ENCODE data around the gene TMEM250. TPM values are rescaled to one million over a fixed set of nuclear protein-coding genes. Genes with fewer than 3 reads are reported as not detected.

TMEM250 gene
- total RNA-seq, 1 experiment from 2014 or later: 34.0 TPM

DNA sequence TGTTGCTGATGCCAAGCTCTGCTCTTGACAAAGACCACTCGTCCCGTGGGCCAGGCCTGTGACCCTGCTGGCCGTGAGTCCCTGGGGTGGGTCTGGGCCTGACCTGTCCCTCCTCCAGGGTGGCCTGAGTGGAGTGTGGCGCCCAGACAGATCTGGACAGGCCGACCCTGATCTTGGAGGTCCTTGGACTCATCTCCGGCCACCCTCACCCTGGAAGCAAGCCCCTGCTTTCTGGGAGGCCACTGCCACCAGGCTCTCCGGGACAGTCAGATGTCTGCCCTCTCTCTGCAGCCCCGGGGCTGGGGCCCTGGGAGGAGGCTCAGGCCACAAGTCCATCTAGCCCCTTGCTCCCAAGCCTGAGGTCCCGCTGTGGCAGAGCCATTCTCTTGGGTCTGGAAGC is 31.2 kb upstream of the TMEM250 start:
- Histone ChIP-seq H3K4me1 (ENCODE audit: control insufficient read depth, insufficient read depth, low read length) (no peaks in the 10 kb centered on the region), H3K27me3 (ENCODE audit: control insufficient read depth, insufficient read depth, low read length) (no peaks in the 10 kb centered on the region), H3K9me3 (ENCODE audit: control insufficient read depth, insufficient read depth, low read depth, low read length) (no peaks in the 10 kb centered on the region), H3K4me3 (ENCODE audit: low read depth in 2 of 2, low read length in 2 of 2) (no peak overlapping the region), H3K27ac (ENCODE audit: low read length) (no peak overlapping the region), H3K36me3 (ENCODE audit: control insufficient read depth, insufficient read depth, low read length) (no peaks in the 10 kb centered on the region)
- CTCF ChIA-PET: no interaction called here
- POLR2A ChIA-PET: no interaction called here
- intact Hi-C loops (cut with micrococcal nuclease; ENCODE audit: unreplicated experiment) (no loop called here), in situ Hi-C loops (cut with HindIII; ENCODE audit: low pct_unique_long_range_greater_than_20kb, low sequenced_read_pairs) (no loop called here)
- no peak for DNase-seq (ENCODE audit: low read depth, low spot score)
- BruUV-seq (replicated peaks): no TSS peak
- TF ChIP-seq SIN3A (IDR thresholded peaks at IDR 0.05; ENCODE audit: borderline replicate concordance, insufficient read depth, low read depth, low read length): no peak
- TF ChIP-seq REST (IDR thresholded peaks at IDR 0.05; ENCODE audit: insufficient read depth in 1 of 2, low read depth in 2 of 2, low read length in 1 of 2): no peak
- TF ChIP-seq, protein P1, sequence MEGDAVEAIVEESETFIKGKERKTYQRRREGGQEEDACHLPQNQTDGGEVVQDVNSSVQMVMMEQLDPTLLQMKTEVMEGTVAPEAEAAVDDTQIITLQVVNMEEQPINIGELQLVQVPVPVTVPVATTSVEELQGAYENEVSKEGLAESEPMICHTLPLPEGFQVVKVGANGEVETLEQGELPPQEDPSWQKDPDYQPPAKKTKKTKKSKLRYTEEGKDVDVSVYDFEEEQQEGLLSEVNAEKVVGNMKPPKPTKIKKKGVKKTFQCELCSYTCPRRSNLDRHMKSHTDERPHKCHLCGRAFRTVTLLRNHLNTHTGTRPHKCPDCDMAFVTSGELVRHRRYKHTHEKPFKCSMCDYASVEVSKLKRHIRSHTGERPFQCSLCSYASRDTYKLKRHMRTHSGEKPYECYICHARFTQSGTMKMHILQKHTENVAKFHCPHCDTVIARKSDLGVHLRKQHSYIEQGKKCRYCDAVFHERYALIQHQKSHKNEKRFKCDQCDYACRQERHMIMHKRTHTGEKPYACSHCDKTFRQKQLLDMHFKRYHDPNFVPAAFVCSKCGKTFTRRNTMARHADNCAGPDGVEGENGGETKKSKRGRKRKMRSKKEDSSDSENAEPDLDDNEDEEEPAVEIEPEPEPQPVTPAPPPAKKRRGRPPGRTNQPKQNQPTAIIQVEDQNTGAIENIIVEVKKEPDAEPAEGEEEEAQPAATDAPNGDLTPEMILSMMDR (IDR thresholded peaks at IDR 0.05): no peak
- TF ChIP-seq TCF7L2 (IDR thresholded peaks at IDR 0.05; ENCODE audit: low read depth, low read length): no peak
- TF ChIP-seq POLR2AphosphoS5 (IDR thresholded peaks at IDR 0.05; ENCODE audit: low read depth, low read length): no peak
- no peak for ATAC-seq

- H3K4me3 ChIP-seq (ENCODE audit: low read depth in 2 of 2, low read length in 2 of 2): no peak overlapping the region
- POLR2A ChIA-PET: no interaction called here
- no peak for TF ChIP-seq REST (IDR thresholded peaks at IDR 0.05; ENCODE audit: insufficient read depth in 1 of 2, low read depth in 2 of 2, low read length in 1 of 2)
- no peak for TF ChIP-seq TCF7L2 (IDR thresholded peaks at IDR 0.05; ENCODE audit: low read depth, low read length)
- TF ChIP-seq POLR2AphosphoS5 (IDR thresholded peaks at IDR 0.05; ENCODE audit: low read depth, low read length): no peak
- TF ChIP-seq, protein P1 (IDR thresholded peaks at IDR 0.05): no peak
- TF ChIP-seq SIN3A (IDR thresholded peaks at IDR 0.05; ENCODE audit: borderline replicate concordance, insufficient read depth, low read depth, low read length): no peak
- H3K4me1 ChIP-seq (ENCODE audit: control insufficient read depth, insufficient read depth, low read length): no peaks in the 10 kb centered on the region
- CTCF ChIA-PET: no interaction called here
- DNase-seq (ENCODE audit: low read depth, low spot score) (no peak), ATAC-seq (no peak)
- H3K9me3 ChIP-seq (ENCODE audit: control insufficient read depth, insufficient read depth, low read depth, low read length): no peaks in the 10 kb centered on the region
- intact Hi-C loops (cut with micrococcal nuclease; ENCODE audit: unreplicated experiment) (no loop called here), in situ Hi-C loops (cut with HindIII; ENCODE audit: low pct_unique_long_range_greater_than_20kb, low sequenced_read_pairs) (no loop called here)
- H3K36me3 ChIP-seq (ENCODE audit: control insufficient read depth, insufficient read depth, low read length): no peaks in the 10 kb centered on the region
- no peak overlapping the region for H3K27ac ChIP-seq (ENCODE audit: low read length)
- no peaks in the 10 kb centered on the region for H3K27me3 ChIP-seq (ENCODE audit: control insufficient read depth, insufficient read depth, low read length)
- no TSS peak for BruUV-seq (replicated peaks)
These were observed 30.7 kb upstream of the TMEM250 start for GRCh38 chr9:136149337-136149736.

All from Panc1 (cell line).